Stimulated activated naive CD8-positive, alpha-beta T cell treated with anti-CD3 and anti-CD28 coated beads, Interleukin-15, Interleukin-2, amounts not matched to agents 100 ng/mL and 50 ng/mL, for 24 hours (primary cell): ENCODE results near the gene SART1.

Source experiments
- H3K27ac Mint-ChIP-seq: one replicate; pipeline ENCODE4 v1.8.0; 2021; ENCODE audit warnings: mild to moderate bottlenecking, mixed read lengths
- H3K27me3 Mint-ChIP-seq: one replicate; pipeline ENCODE4 v1.8.0; 2021; ENCODE audit warnings: mixed read lengths
- H3K36me3 Mint-ChIP-seq: one replicate; pipeline ENCODE4 v1.8.0; 2021; ENCODE audit warnings: low read depth, mixed read lengths
- H3K4me1 Mint-ChIP-seq: one replicate; pipeline ENCODE4 v1.8.0; 2021; ENCODE audit warnings: low read depth, mixed read lengths
- H3K4me3 Mint-ChIP-seq: one replicate; pipeline ENCODE4 v1.8.0; 2021; ENCODE audit warnings: mild to moderate bottlenecking, mixed read lengths
- H3K9me3 Mint-ChIP-seq: one replicate; pipeline ENCODE4 v1.8.0; 2021; ENCODE audit warnings: mixed read lengths

Gene SART1, protein sequence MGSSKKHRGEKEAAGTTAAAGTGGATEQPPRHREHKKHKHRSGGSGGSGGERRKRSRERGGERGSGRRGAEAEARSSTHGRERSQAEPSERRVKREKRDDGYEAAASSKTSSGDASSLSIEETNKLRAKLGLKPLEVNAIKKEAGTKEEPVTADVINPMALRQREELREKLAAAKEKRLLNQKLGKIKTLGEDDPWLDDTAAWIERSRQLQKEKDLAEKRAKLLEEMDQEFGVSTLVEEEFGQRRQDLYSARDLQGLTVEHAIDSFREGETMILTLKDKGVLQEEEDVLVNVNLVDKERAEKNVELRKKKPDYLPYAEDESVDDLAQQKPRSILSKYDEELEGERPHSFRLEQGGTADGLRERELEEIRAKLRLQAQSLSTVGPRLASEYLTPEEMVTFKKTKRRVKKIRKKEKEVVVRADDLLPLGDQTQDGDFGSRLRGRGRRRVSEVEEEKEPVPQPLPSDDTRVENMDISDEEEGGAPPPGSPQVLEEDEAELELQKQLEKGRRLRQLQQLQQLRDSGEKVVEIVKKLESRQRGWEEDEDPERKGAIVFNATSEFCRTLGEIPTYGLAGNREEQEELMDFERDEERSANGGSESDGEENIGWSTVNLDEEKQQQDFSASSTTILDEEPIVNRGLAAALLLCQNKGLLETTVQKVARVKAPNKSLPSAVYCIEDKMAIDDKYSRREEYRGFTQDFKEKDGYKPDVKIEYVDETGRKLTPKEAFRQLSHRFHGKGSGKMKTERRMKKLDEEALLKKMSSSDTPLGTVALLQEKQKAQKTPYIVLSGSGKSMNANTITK

DNA sequence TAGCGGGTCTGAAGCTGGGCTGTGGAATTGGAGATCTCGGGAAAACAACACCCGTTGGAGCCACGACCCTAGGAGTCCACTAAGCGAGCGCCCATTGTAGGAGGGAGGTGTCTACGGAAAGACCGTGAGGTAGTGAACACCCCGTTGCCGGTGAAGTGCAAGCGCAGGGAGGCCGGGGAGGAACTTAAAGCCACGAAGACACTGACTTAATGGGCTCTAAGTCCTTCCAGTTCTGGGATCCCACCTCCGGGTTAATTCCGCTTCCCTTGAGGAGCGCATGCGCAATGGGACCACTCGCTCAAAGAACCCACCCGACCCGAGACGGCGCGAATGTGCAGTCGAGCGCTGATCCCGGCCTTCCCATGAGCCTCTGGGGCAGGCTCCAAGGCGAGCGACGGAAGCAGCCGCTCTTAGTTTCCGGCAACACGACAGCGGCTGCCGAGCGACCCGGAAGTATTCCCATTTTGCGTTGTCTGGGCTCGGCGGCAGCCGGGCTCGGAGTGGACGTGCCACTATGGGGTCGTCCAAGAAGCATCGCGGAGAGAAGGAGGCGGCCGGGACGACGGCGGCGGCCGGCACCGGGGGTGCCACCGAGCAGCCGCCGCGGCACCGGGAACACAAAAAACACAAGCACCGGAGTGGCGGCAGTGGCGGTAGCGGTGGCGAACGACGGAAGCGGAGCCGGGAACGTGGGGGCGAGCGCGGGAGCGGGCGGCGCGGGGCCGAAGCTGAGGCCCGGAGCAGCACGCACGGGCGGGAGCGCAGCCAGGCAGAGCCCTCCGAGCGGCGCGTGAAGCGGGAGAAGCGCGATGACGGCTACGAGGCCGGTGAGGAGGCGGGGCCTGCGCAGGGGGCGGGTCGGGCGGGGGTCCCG lies at the start of gene SART1:
Gene SART1 (plus strand): TSS at position 468 of the 874 bp plus-strand sequence. CDS start 47 bp downstream, at position 515.
- Mint-ChIP-seq H3K27ac (peak within 1 kb of the TSS; percentile 98), H3K4me3 (peak within 1 kb of the TSS; percentile 92), H3K36me3 (peaks cover 25% of the 10 kb centered on the region), H3K27me3 (no peaks in the 10 kb centered on the region), H3K4me1 (peaks cover 50% of the 10 kb centered on the region), H3K9me3 (no peaks in the 10 kb centered on the region)

DNA sequence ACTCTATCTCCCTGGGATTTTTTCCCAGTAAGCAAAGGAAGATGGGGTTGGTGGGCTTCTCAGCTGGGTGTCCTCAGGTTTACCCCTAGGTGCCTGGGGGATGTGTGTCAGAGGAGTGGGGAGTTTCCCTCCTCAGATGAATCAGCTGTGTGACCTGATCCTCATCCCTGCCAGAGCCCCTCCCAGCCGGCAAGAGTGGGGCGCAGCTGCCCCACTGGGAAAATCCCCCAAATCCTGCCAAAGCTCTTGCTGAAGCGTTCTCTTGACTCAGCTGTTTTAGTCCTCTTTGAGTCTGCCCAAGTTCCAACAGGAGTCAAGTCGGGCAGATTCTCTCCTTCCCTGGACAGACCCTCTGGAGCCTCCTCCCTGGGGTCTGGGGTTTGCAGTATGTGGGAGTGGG lies 48.7 kb upstream of the SART1 start:
- no peaks in the 10 kb centered on the region for H3K27me3 Mint-ChIP-seq
- no peak overlapping the region for H3K27ac Mint-ChIP-seq
- H3K9me3 Mint-ChIP-seq: no peaks in the 10 kb centered on the region
- peaks cover 47% of the 10 kb centered on the region for H3K4me1 Mint-ChIP-seq
- H3K36me3 Mint-ChIP-seq: no peaks in the 10 kb centered on the region
- H3K4me3 Mint-ChIP-seq: no peak overlapping the region

DNA sequence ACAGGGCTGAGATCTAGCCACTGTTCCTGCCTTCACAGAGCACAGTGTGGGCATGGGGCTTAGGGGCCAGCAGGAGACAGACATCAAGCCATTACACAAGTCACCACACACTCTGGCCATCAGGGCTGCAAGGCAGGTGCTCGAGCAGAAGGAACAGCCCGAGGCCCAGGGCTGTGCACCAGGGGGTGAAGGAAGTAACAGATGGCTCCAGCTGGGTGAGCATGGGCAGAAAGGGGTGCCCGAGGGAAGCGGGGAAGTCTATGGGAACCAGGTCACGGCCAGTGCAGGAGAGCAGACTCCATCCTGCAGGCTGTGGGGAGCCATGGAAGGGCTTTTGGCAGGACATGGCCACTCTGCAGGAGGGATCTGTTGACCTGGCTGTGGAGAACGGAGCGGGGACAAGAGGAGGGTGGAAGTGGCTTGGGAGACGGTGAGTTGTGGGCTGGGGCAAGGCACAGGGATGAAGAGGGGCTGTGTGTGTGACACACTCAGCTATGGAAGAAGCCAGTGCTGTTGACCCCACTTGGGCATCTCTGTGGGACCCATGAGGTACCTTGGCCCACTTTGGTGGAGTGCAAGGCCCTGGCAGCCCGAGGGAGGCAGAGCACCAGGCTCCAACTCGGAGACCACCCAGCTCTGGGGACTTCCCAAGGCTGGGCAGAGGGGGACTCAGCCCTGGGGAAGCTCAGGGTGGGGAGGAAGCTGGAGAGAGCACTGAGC lies 46.3 kb upstream of the SART1 start:
- Mint-ChIP-seq H3K27ac (no peak overlapping the region), H3K36me3 (no peaks in the 10 kb centered on the region), H3K27me3 (no peaks in the 10 kb centered on the region), H3K4me1 (peaks cover 51% of the 10 kb centered on the region), H3K4me3 (no peak overlapping the region), H3K9me3 (no peaks in the 10 kb centered on the region)

DNA sequence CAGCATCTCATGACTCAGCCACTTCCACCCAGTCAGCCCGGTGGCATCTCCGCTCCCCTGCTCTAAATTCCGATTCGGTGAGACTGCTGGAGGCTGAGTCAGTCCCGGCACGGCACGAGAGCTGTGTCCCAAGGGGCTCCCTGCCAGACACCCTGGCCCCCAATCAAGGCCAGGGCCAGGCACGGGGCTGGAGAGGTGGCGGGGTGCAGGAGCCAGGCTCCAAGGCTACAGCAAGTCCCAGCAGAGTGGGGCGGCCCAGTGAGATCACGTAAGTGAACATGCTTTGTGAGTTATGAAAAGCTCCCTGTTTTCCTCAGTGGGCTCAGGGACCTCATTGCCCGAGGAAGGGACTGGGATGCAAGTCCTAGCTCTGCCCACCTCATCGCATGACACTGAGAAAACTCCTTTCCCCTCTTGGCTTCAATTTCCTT lies 45.7 kb upstream of the SART1 start:
- H3K4me3 Mint-ChIP-seq: no peak overlapping the region
- no peaks in the 10 kb centered on the region for H3K36me3 Mint-ChIP-seq
- peaks cover 57% of the 10 kb centered on the region for H3K4me1 Mint-ChIP-seq
- no peak overlapping the region for H3K27ac Mint-ChIP-seq
- H3K9me3 Mint-ChIP-seq: no peaks in the 10 kb centered on the region
- no peaks in the 10 kb centered on the region for H3K27me3 Mint-ChIP-seq

DNA sequence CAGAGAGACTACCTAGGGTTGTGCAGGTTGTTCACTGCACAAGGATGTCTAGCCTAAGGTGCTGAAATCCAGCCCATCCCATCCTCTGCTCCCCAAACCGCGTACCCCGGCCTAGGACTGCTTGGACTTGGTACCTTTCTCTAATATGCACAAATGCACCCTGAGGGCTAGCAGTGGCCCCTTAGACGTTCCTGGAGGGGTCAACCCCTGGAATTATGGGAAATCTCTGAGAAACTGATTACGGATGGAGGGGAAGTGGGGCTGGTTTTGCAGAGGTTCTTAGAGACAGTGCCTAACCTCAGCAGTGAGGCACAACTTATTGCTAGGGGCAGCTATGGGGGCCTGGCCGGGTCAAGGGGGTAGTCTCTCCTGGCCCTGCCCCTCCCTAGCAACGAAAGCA lies 45.1 kb upstream of the SART1 start:
- H3K36me3 Mint-ChIP-seq: no peaks in the 10 kb centered on the region

DNA sequence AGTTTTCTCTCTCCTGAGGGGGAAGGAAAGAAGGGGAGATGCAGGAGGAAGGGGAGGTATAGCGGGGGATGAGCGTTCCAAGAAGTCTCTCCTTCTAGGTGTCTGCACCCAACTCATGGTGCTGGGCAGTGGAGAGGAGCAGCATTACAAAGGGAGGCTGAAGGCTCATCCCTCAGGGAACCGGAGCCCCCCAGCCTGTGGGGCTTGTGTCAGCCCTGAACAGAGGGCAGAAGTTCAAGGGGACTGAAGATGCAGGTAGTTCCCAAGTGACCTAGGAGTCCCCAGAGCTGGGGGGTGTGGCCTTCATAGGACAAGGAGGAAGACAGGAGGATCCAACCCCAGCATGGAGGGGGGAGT lies 44.5 kb upstream of the SART1 start:
- H3K4me1 Mint-ChIP-seq: peaks cover 56% of the 10 kb centered on the region

More for the DNA sequence above, 45.1 kb upstream of the SART1 start:
- Mint-ChIP-seq H3K4me1 (peaks cover 57% of the 10 kb centered on the region), H3K9me3 (no peaks in the 10 kb centered on the region), H3K27me3 (no peaks in the 10 kb centered on the region), H3K4me3 (peak overlapping the region; percentile 65), H3K27ac (no peak overlapping the region)

DNA sequence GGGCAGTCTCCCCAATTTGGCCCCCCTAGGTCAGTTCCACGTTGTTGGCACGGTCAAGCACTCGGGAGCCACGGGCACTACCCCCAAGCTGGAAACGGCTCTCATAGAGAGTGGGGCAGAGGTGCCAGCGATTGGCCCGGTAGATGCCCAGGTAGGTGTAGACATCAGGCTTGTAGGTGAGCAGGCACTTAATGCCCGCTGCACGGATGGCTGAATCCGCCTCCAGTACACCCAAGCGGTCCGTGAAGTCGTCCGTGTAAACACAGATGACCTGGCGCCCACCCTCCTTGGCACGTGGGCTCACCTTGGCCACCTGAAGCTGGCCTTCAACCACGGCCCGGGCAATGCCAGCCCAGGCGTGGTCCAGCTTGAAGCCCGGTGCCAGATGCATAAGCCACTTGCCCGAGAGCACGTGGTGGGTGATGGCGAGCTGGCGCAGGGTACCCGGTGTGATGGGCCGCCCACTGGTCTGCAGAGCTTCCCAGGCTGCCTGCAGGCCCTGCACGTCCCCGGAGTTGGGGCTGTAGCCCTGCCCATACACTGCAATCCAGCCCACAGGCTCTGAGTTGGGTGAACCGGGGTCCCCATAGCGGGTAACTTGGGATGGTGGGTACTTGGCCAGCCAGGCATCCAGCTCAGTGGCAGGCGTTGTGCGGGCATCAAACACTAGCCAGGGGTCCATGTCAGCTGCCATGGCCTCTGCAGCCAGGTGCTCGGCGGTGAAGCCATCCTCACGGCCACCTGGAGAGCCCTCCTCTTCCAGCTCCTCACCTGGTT lies 43.9 kb upstream of the SART1 start:
- Mint-ChIP-seq H3K36me3 (peaks cover 10% of the 10 kb centered on the region), H3K9me3 (no peaks in the 10 kb centered on the region), H3K4me3 (peak overlapping the region; percentile 92), H3K27ac (peak overlapping the region; percentile 88), H3K4me1 (peaks cover 60% of the 10 kb centered on the region), H3K27me3 (no peaks in the 10 kb centered on the region)

More for the DNA sequence above, 44.5 kb upstream of the SART1 start:
- Mint-ChIP-seq H3K27ac (peak overlapping the region; percentile 55), H3K9me3 (no peaks in the 10 kb centered on the region), H3K27me3 (no peaks in the 10 kb centered on the region), H3K4me3 (peak overlapping the region; percentile 65), H3K36me3 (peaks cover 4% of the 10 kb centered on the region)

DNA sequence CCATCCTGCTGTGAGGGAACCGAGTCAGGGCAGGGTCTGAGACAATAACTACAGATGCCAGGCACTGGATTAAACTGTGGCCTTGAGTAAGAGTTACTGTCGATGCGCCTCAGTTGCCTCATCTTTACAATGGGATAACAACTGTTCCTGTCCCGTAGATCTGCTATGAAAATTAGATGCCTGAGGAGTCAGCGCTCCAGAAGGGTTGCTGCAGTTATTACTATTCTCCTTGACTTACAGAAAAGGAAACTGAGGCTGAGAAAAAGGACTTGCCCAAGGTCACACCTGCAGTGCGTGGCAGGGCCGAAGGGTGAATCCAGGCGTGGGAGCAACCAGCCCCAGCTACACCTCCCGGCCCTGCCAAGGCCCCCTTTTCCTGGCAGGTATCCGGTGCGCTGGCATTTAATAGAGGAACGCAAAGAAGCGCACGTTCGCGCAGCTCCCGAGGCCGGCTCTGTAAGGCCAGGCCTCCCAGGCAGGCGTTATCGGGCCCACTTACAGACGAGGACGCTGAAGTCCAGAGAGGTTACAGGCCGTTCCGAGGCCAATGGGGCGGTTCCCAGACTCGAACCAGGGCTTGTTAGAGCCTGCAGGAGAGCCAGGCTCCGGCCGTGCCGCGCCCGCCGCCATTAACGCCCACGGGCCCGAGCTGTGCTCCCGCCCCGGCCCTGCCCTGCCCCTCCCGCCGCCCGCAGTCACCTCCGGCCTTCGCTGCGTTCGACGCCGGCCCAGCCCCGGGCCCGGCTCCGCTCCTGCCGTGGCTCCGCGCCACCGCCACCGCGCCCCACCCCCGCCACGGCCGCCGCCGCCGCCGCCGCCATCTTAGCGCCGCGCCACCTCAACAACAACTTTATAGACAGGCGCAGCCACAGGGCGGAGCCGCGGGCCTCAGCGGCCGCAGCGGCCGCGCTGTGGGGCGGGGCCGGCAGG lies 43.1 kb upstream of the SART1 start, which contains the start of gene C11orf68:
Gene C11orf68 (minus strand): TSS at position 852 of the 930 bp plus-strand sequence. CDS start 31 bp downstream, at position 821.
- Mint-ChIP-seq H3K36me3 (peaks cover 18% of the 10 kb centered on the region), H3K27me3 (no peaks in the 10 kb centered on the region), H3K9me3 (no peaks in the 10 kb centered on the region), H3K4me3 (peak within 1 kb of the TSS; percentile 92), H3K27ac (peak within 1 kb of the TSS; percentile 88), H3K4me1 (peaks cover 56% of the 10 kb centered on the region)

DNA sequence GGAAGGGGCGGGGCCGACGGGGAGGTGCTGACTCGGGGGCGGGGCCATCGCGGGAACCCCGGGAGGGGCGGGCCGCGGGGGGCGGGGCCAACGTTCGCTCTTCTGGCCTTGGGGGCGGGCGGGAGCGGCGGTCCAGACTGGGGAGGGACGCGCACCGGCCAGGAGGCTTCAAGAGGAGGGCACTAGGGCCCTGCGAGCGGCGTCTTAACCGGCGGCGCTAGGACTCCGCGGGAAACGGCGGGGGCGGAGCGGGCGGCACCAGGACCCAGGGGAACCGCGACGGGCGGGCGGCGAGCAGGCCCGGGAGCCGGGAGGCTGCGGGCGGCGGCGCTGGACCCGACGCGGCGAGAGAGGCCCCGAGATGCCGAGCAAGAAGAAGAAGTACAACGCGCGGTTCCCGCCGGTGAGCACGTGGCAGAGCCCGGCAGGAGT lies 42.4 kb upstream of the SART1 start, which contains the start of gene DRAP1:
Gene DRAP1 (plus strand): TSS at position 286 of the 432 bp plus-strand sequence. CDS start 76 bp downstream, at position 362.
- H3K27ac Mint-ChIP-seq: peak within 1 kb of the TSS; percentile 88
- H3K9me3 Mint-ChIP-seq: no peaks in the 10 kb centered on the region
- peak within 1 kb of the TSS; percentile 92 for H3K4me3 Mint-ChIP-seq
- no peaks in the 10 kb centered on the region for H3K27me3 Mint-ChIP-seq
- H3K36me3 Mint-ChIP-seq: peaks cover 20% of the 10 kb centered on the region
- peaks cover 56% of the 10 kb centered on the region for H3K4me1 Mint-ChIP-seq

DNA sequence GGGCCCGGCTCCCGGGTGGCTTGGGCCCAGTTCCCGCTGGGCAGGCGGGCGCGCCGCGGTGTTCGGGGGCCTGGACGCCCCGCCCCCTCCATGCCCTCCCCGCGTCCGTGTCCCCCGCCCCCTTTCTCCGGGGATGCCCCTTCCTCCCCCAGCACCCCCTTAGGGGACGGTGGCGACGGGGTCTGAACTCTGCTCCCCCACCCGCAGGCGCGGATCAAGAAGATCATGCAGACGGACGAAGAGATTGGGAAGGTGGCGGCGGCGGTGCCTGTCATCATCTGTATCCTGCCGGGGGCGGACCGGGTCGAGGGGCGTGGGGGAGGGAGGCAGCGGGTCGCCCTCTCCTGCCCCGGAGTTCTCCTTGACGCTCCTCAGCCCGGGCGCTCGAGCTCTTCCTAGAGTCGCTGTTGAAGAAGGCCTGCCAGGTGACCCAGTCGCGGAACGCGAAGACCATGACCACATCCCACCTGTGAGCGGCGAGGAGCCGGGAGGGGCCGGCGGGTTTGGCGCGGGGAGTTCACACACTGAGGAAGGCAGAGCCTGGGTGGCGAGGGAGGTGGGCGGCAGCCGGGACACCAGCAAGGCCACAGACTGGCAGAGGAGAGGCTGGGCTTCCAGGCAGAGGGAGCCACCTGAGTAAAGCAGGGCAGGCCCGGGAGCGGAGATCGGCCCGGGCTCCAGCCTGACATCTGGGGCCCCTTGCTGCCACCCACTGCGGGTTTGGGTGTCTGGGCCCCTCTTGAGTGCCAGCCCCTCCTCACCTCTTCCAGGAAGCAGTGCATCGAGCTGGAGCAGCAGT lies 41.8 kb upstream of the SART1 start:
- Mint-ChIP-seq H3K9me3 (no peaks in the 10 kb centered on the region), H3K4me1 (peaks cover 52% of the 10 kb centered on the region), H3K36me3 (peaks cover 20% of the 10 kb centered on the region), H3K27ac (peak overlapping the region; percentile 88), H3K27me3 (no peaks in the 10 kb centered on the region), H3K4me3 (peak overlapping the region; percentile 92)

DNA sequence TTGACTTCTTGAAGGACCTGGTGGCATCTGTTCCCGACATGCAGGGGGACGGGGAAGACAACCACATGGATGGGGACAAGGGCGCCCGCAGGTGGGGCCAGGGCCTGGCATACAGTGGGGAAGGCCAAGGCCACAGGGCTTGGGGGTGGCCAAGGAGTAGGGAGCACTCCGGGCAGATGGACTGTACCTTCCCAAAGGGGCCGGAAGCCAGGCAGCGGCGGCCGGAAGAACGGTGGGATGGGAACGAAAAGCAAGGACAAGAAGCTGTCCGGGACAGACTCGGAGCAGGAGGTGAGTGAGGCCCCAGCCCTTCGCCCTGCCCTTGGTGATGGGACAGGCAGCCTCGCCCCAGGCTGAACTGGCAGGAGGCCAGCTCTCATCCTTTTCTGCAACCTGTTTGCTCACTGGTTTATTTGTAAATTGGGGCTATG lies 41.1 kb upstream of the SART1 start:
- H3K27me3 Mint-ChIP-seq: no peaks in the 10 kb centered on the region
- H3K27ac Mint-ChIP-seq: peak overlapping the region; percentile 88
- H3K9me3 Mint-ChIP-seq: no peaks in the 10 kb centered on the region
- peaks cover 46% of the 10 kb centered on the region for H3K4me1 Mint-ChIP-seq
- peak overlapping the region; percentile 92 for H3K4me3 Mint-ChIP-seq
- peaks cover 20% of the 10 kb centered on the region for H3K36me3 Mint-ChIP-seq
